Left ventricle myocardium inferior (tissue), 1 donor: ENCODE measurements around the gene MAST4. TPM values are rescaled to one million over a fixed set of nuclear protein-coding genes. Genes with fewer than 3 reads are reported as not detected.

Experiments
- DNase-seq: peaks from one replicate; pipeline ENCODE4 v3.0.0-alpha.2; 2020
- H3K27ac ChIP-seq: fragments of 200-600 bp; replicated peaks from 2 replicates; pipeline ENCODE4 v1.8.0; 2021
- H3K27me3 ChIP-seq: fragments of 200-600 bp; 2 replicates; pipeline ENCODE4 v1.8.0; 2021; ENCODE audit warnings: low read depth
- H3K36me3 ChIP-seq: fragments of 200-600 bp; 2 replicates; pipeline ENCODE4 v1.8.0; 2021
- H3K4me1 ChIP-seq: fragments of 200-600 bp; 2 replicates; pipeline ENCODE4 v1.8.0; 2021
- H3K4me3 ChIP-seq: fragments of 200-600 bp; 2 replicates; pipeline ENCODE4 v1.8.0; 2021; ENCODE audit warnings: mild to moderate bottlenecking, moderate library complexity
- H3K9me3 ChIP-seq: fragments of 200-600 bp; replicated peaks from 2 replicates; pipeline ENCODE4 v1.8.0; 2021
- CTCF ChIP-seq: fragments of 200-600 bp; IDR thresholded peaks from 2 replicates; pipeline ENCODE4 v1.8.0; 2021; ENCODE audit warnings: antibody characterized with exemption, mild to moderate bottlenecking, borderline replicate concordance
- intact Hi-C: fragments of 100-400 bp; cut with micrococcal nuclease; formaldehyde crosslinking; loops from one replicate; pipeline ENCODE4 v1.11.0; 2022
- total RNA-seq: library from RNA; stranded (reverse); fragmentation: NEBNext Ultra II Directional; extraction: Animal tissue kit (Norgen Biotek cat#: 25700); gene quantifications from one replicate; pipeline ENCODE4 v1.2.1, GENCODE V29; 2021
- donor health status: DM: no; HTN: yes; CAD: no; lungs with severe emphysema.

Gene MAST4
- total RNA-seq, 1 donor from 2014 or later = 55.7 TPM

DNA sequence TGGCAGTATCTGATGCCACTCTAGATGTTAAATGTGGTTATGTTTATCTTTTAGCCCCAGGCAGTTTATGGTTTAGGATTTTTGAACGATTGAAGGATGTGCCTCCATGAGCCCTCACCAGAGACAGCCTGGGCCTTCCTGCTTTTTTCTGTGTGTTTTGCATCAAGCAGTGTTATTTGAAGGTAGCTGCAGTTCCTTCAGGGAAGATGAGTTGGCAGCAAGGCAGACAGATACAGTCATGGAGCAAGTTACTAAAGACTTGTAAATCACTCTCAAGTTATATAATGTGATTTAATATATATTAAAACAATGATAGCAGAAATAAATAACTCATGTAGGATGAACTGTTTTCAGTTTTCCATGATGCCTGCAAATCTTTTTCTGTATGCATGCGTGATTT lies 395.6 kb downstream of the MAST4 start:
- H3K9me3 ChIP-seq = no peaks in the 10 kb centered on the region
- H3K4me3 ChIP-seq = no peak overlapping the region
- no peaks in the 10 kb centered on the region for H3K27me3 ChIP-seq
- intact Hi-C loops = no loop called here
- H3K27ac ChIP-seq = no peak overlapping the region
- no peaks in the 10 kb centered on the region for H3K36me3 ChIP-seq
- DNase-seq = no peak
- TF ChIP-seq CTCF = no peak
- H3K4me1 ChIP-seq = peaks cover 13% of the 10 kb centered on the region

GRCh38 chr5:66992547-66992946 lies 396.4 kb downstream of the MAST4 start:
- Histone ChIP-seq H3K27ac (no peak overlapping the region), H3K9me3 (no peaks in the 10 kb centered on the region), H3K36me3 (no peaks in the 10 kb centered on the region), H3K4me3 (no peak overlapping the region), H3K4me1 (peaks cover 12% of the 10 kb centered on the region), H3K27me3 (no peaks in the 10 kb centered on the region)
- DNase-seq = no peak
- TF ChIP-seq CTCF = no peak
- intact Hi-C loops = no loop called here

- no peaks in the 10 kb centered on the region for H3K27me3 ChIP-seq
- no peak for TF ChIP-seq CTCF
- no peaks in the 10 kb centered on the region for H3K36me3 ChIP-seq
- intact Hi-C loops = no loop called here
- no peak for DNase-seq
- no peak overlapping the region for H3K27ac ChIP-seq
- H3K9me3 ChIP-seq = no peaks in the 10 kb centered on the region
- no peak overlapping the region for H3K4me3 ChIP-seq
- H3K4me1 ChIP-seq = peaks cover 10% of the 10 kb centered on the region
Observed at GRCh38 chr5:66993448-66993847, 397.3 kb downstream of the MAST4 start.

DNA sequence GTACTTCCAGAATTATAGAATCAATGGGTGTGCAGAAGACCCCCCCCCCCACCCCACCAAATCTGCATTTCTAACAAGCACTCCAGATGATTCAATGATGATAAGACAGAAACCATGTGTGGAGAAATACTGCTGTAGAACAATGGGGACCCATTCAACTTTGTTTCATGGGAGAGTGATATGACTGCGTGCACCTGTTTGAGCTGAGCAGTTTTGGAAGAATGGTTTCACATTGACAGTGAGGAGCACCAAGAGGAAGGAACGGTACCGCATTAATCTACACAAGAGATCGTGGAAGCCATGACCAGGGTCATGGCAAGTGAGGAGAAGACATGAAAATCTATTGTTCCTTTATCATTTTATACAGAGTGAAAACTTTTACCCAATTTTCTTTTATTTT lies 397.7 kb downstream of the MAST4 start:
- TF ChIP-seq CTCF = no peak
- intact Hi-C loops = no loop called here

GRCh38 chr5:66994790-66995189 lies 398.6 kb downstream of the MAST4 start:
- DNase-seq = no peak
- no peak overlapping the region for H3K27ac ChIP-seq
- H3K4me3 ChIP-seq = no peak overlapping the region
- H3K9me3 ChIP-seq = no peaks in the 10 kb centered on the region
- no peaks in the 10 kb centered on the region for H3K27me3 ChIP-seq
- peaks cover 7% of the 10 kb centered on the region for H3K4me1 ChIP-seq
- intact Hi-C loops = no loop called here
- no peak for TF ChIP-seq CTCF
- H3K36me3 ChIP-seq = no peaks in the 10 kb centered on the region

More for the DNA sequence above, 397.7 kb downstream of the MAST4 start:
- DNase-seq = no peak
- no peaks in the 10 kb centered on the region for H3K36me3 ChIP-seq
- H3K4me3 ChIP-seq = no peak overlapping the region
- H3K27me3 ChIP-seq = no peaks in the 10 kb centered on the region
- H3K4me1 ChIP-seq = peaks cover 7% of the 10 kb centered on the region
- H3K27ac ChIP-seq = no peak overlapping the region
- H3K9me3 ChIP-seq = no peaks in the 10 kb centered on the region
